D721Med (cell line): ENCODE measurements around the gene NCK2.
"Not testable (repeated sequence)": the region's sequence is repeated elsewhere in the genome, so short reads cannot be mapped to it uniquely, and the experiment has no call there.

Experiments
- DNase-seq: peaks from one replicate; pipeline ENCODE4 v3.0.0; 2011; ENCODE audit warnings: low spot score; ENCODE audit not compliant: insufficient read length
- FAIRE-seq: peaks from 2 replicates; lab custom pipeline; 2011; peaks lifted over from hg19 to GRCh38; lab: Jason Lieb, UNC
- TF ChIP-seq, protein P1 (sequence below): IDR thresholded peaks from 2 replicates; pipeline ENCODE4 v1.5.1; 2012; ENCODE audit warnings: mild to moderate bottlenecking, control low read depth; ENCODE audit not compliant: insufficient read depth; ENCODE audit errors: missing control alignments

Gene NCK2

DNA sequence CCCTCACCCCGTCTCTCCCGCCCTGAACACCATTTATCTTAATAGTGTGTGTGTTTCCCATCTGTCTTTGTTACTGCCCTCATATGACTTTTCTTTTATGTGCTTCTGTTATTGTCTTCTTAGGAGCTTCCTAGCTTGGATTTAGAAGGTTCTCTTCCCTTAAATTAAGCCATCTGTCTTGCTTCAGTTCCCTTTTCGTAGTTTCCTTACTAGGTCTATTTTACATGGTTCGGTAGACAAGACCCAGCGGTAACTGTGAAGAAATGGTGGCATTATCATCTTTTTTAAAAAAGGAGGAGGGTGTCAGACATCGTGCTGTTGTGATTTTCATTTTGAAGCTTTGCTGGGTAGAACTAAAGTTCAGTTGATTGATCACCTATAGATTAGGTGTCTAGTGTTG lies 10.3 kb downstream of the NCK2 start:
- DNase-seq, result no peak

DNA sequence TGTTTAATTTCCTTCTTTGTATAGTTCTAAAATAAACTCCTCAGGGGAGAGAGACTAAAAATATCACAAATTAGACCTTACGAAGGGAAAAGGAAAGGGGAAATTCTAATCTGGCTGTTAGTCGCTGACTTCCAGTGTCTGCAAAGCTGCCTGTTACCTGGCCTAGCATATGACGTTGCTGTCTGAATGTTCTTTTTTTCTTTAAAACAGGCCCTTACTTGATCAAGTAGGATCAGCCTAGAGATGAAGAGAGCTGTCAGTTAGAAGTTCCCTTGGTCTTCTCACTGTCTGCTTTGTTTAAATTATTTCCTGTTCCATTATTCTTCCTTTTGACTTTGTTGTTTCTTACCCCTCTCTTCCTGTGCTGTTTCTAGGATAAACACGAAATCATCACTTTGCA lies 11.2 kb downstream of the NCK2 start:
- no peak for FAIRE-seq
- TF ChIP-seq, protein P1, sequence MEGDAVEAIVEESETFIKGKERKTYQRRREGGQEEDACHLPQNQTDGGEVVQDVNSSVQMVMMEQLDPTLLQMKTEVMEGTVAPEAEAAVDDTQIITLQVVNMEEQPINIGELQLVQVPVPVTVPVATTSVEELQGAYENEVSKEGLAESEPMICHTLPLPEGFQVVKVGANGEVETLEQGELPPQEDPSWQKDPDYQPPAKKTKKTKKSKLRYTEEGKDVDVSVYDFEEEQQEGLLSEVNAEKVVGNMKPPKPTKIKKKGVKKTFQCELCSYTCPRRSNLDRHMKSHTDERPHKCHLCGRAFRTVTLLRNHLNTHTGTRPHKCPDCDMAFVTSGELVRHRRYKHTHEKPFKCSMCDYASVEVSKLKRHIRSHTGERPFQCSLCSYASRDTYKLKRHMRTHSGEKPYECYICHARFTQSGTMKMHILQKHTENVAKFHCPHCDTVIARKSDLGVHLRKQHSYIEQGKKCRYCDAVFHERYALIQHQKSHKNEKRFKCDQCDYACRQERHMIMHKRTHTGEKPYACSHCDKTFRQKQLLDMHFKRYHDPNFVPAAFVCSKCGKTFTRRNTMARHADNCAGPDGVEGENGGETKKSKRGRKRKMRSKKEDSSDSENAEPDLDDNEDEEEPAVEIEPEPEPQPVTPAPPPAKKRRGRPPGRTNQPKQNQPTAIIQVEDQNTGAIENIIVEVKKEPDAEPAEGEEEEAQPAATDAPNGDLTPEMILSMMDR, result no peak
- DNase-seq, result no peak

More for the DNA sequence above, 10.3 kb downstream of the NCK2 start:
- TF ChIP-seq, protein P1, result no peak
- FAIRE-seq, result no peak

- DNase-seq (no peak), FAIRE-seq (no peak)
- TF ChIP-seq, protein P1, result no peak
Measured at GRCh38 chr2:105756435-105756834, 11.7 kb downstream of the NCK2 start.

GRCh38 chr2:105756865-105757264 lies 12.2 kb downstream of the NCK2 start:
- not testable (repeated sequence) for FAIRE-seq, DNase-seq

DNA sequence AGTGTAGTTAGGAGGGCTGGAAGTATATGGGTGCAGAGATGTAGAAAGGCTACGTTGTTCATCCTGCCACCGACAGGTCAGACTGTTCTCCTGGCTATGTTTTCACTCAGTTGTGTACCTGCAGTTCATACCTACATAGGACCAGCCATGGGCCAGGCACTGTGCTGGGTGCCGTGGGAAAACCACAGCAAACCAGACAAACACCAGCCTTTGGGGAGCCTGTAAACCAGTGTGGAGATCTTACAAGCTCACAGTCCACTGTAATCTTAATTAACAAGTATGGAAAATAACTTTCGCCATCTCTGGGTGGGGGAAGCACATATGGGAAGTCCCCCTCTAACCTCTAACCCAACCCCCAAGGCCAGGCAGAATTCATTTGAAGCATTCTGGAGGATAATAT lies 12.7 kb downstream of the NCK2 start:
- FAIRE-seq, result no peak
- no peak for DNase-seq
- TF ChIP-seq, protein P1, result no peak

DNA sequence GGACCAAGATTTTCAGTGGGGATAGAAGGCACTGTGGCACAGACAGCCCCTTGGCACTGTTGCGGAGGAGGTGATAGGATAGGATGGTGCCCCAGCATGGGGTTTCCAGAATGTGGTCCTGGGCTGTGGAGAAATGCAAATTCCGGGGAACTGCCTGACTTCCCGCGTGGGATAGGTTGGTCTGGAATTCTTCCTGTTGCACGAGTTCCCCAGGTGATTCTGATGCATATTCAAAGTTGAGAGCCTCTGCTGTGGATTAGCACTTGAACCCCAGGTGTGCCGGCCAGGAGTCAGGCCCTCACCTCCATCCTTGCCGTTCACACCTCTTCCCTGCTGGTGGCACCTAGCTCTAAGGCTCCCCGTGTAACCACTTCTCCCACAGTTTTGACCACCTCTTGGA lies 15.5 kb downstream of the NCK2 start:
- TF ChIP-seq, protein P1, result no peak
- FAIRE-seq (no peak), DNase-seq (no peak)

DNA sequence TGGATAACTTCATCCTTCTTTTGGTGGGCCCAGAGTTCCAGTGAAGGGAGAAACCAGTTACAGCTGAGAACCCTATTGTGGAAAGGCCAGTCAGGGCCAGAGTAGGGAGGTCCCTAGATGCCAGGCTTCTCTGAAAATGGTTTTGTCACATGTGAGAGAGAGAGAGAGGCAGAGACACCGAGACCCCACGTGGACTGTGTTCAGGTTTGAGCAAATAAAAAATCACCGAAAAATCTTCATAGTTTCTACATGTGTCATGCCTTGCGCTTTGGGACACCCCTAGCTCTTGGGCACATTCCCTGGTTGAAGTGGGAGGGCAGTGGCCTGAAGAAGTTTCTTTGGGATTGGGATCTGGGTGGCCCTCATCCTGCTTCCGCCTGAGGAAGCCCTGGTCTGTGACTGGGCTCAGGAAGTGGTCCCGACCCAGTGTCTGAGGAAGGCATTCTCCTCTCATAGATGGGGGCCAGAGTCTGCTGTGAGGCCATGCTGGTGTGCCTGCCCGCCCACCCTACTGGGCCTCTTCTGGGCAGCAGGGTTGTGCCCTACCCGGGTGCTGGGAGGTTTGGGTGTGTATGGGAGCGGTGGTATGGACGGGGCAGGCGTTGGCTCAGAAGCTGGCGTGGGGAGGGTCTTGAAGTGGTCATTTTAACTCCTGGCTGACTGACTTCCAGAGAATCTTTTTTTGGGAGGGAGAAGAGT lies 16.1 kb downstream of the NCK2 start:
- FAIRE-seq, result no peak
- TF ChIP-seq, protein P1, result no peak
- no peak for DNase-seq
